Measurements from ENCODE around the gene HMGN4. TPM values are rescaled to one million over a fixed set of nuclear protein-coding genes. Genes with fewer than 3 reads are reported as not detected.
"Not testable (repeated sequence)": the region's sequence is repeated elsewhere in the genome, so short reads cannot be mapped to it uniquely, and the experiment has no call there.

The HMGN4 gene
- total RNA-seq, 2 experiments from 2014 or later, result 108 to 109 TPM

DNA sequence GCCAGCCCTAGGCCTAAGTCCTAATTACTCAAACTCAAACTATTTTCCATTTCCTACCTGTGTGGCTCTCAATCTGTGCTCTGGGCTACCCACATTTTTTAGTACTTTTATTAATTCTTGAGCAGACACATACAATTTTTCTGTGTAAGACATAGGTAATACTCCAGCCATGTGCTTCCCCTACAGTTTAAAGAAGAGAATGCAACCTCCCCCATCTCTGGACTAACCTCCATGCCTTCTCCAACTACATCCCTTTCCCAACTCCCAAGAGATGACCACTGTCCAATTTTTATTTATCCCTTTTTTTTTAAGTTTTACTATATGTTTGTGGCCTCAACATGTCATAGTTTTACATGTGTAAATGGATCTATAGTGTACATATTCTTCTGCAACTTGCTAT lies 5.8 kb downstream of the HMGN4 start:
- Mint-ChIP-seq H3K36me3 (ENCODE audit: low read depth) (peaks cover 61% of the 10 kb centered on the region), H3K9me3 (no peaks in the 10 kb centered on the region), H3K27ac (no peak overlapping the region), H3K4me1 (peaks cover 44% of the 10 kb centered on the region), H3K27me3 (no peaks in the 10 kb centered on the region), H3K4me3 (no peak overlapping the region)
- no peak for DNase-seq
- ChIA-PET POLR2A (no interaction called here), CTCF (interaction anchor here (0.7 to 1.0 kb wide), 2 partner anchors 9 to 203 kb away, joined by 3 read pairs; no protein-coding TSS in a partner anchor)

DNA sequence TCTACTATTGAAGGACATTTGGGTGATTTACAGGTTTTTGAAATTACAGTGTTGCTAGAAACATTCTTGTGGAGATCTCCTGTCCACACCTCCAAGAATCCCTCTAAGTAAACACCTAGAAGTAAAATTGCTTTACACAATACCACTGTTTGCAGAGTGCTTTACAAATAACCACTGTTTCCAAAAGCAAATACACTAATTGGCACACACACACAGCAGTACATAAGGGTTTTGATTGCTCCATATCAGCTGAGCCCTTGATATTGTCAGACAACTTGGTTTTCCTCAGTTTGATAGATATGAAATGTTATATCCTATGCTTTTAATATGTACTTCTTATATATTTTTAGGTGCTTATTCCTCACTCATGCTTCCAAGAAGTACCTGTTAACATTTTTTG lies 6.3 kb downstream of the HMGN4 start:
- Mint-ChIP-seq H3K27me3 (no peaks in the 10 kb centered on the region), H3K4me3 (no peak overlapping the region), H3K9me3 (no peaks in the 10 kb centered on the region), H3K4me1 (peaks cover 40% of the 10 kb centered on the region), H3K27ac (peak overlapping the region; percentile 31), H3K36me3 (ENCODE audit: low read depth) (peaks cover 56% of the 10 kb centered on the region)
- no peak for DNase-seq
- ChIA-PET POLR2A (no interaction called here), CTCF (interaction anchor here (0.9 kb wide), 1 partner anchor 12 kb away, joined by 3 read pairs; no protein-coding TSS in a partner anchor)

DNA sequence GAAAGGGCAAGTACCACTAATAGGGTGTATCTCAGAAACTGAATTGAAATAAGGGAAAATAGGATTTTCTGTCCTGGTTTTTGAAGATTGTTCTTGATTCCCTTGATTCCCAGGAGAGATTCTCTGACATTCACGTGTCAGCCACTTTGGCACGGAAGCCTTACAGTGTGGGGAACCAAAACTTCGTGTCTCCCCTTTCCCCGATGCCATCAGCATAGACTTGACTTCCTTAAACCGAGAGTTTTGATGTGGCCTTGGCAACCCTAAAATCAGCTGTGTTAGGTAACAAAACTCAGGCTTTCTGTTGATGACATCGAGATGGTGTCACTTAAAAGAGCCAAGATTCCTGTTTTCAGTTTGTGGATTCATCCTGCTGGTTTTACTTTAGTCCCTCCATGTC lies 7.5 kb downstream of the HMGN4 start:
- Mint-ChIP-seq H3K4me3 (no peak overlapping the region), H3K36me3 (ENCODE audit: low read depth) (peaks cover 48% of the 10 kb centered on the region), H3K27ac (no peak overlapping the region), H3K9me3 (no peaks in the 10 kb centered on the region), H3K4me1 (peaks cover 41% of the 10 kb centered on the region), H3K27me3 (no peaks in the 10 kb centered on the region)
- CTCF ChIA-PET, result interaction anchor here (0.5 kb wide), 1 partner anchor 279 kb away, joined by 3 read pairs; no protein-coding TSS in a partner anchor
- POLR2A ChIA-PET, result interaction anchor here (0.5 kb wide), 1 partner anchor 282 kb away, joined by 3 read pairs; no protein-coding TSS in a partner anchor
- DNase-seq, result no peak

DNA sequence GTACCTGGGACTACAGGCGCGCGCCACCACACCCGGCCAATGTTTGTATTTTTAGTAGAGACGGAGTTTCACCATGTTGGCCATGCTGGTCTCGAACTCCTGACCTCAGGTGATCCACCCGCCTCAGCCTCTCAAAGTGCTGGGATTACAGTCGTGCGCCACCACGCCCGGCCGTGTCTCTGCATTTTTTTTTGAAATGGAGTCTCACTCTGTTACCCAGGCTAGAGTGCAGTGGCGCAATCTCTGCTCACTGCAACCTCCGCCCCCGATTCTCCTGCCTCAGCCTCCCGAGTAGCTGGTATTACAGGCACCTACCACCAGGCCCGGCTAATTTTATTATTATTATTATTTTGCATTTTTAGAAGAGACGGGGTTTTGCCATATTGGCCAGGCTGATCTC lies 9.2 kb downstream of the HMGN4 start:
- H3K36me3 Mint-ChIP-seq (ENCODE audit: low read depth), result peaks cover 38% of the 10 kb centered on the region
- H3K9me3 Mint-ChIP-seq, H3K4me3 Mint-ChIP-seq, H3K27ac Mint-ChIP-seq, H3K27me3 Mint-ChIP-seq, DNase-seq: not testable (repeated sequence)
- CTCF ChIA-PET, result interaction anchor here (1.1 kb wide), 1 partner anchor 9 kb away, joined by 5 read pairs; the partner anchor contains the start of gene HMGN4
- POLR2A ChIA-PET, result interaction anchor here (2.2 to 2.4 kb wide), 2 partner anchors 9 to 14 kb away, joined by 8 to 17 read pairs; partner anchors contain the start of gene HMGN4
- H3K4me1 Mint-ChIP-seq, result peaks cover 33% of the 10 kb centered on the region

DNA sequence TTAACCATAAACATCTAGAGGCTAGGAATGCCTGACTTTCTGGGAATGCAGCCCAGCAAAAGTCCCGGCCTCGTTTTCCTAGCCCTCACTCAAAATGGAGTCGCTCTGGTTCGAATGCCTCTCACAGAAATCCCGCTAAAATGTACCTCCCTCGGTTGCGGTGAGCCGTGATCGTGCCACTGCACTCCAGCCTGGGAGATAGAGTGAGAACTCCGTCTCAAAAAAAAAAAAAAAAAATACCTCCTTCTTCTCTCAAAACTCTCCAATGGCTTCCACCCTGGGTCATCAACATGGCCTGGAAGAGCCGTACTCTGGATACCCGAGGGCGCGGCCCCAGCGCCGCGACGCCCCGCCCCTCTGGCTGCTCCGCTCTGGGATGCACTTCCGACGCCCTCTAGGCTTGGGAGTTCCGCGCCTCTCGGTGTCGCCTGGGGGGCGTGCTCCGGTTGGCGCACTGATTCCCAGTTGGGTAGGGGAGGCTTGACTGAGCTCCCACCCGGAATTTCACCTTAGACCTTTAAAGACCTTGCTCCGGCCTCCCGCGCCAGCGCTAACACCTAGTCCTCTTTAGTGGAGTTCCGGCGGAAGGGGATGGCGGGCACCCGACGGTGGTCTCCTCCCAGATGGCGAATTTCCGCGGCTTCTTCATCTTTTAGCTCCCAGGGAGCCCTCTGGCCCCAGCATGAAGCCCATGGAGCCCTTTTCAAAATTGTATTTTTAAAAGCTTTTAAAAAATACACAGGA lies 12.3 kb downstream of the HMGN4 start:
- POLR2A ChIA-PET, result interaction anchor here (1.0 to 2.0 kb wide), 4 partner anchors 8 to 76 kb away, joined by 3 to 16 read pairs (median 6); partner anchors contain the start of gene HMGN4
- Mint-ChIP-seq H3K4me1 (peaks cover 20% of the 10 kb centered on the region), H3K36me3 (ENCODE audit: low read depth) (peaks cover 17% of the 10 kb centered on the region), H3K27ac (peak overlapping the region; percentile 58), H3K4me3 (peak overlapping the region; percentile 84), H3K9me3 (no peaks in the 10 kb centered on the region), H3K27me3 (no peaks in the 10 kb centered on the region)
- CTCF ChIA-PET, result interaction anchor here (0.7 to 1.9 kb wide), 5 partner anchors 8 to 927 kb away, joined by 3 to 10 read pairs (median 4); partner anchors contain the start of gene HMGN4
- DNase-seq, result peak; percentile 48

DNA sequence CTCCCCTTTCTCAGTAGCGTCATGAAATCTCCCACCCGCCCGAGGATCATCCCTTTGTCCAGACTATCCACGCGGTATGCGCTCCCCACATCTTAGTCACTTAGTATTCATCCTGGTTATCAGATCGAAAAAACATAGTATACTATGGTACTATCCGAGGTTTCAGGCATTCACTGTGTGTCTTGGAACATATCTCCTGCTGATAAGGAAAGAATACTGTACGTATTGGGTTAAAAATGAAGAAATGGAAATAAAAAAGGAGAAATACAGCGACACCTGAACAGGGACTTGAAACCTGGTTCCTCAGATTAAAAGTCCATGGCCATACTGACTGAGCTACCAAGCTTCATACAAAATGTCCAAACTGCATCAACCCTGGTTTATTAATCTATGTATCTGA lies 14.0 kb downstream of the HMGN4 start:
- Mint-ChIP-seq H3K9me3 (no peaks in the 10 kb centered on the region), H3K27me3 (no peaks in the 10 kb centered on the region), H3K4me1 (peaks cover 27% of the 10 kb centered on the region), H3K27ac (no peak overlapping the region), H3K36me3 (ENCODE audit: low read depth) (no peaks in the 10 kb centered on the region), H3K4me3 (no peak overlapping the region)
- no peak for DNase-seq
- CTCF ChIA-PET, result interaction anchor here (1.1 to 3.0 kb wide), 4 partner anchors 14 to 44 kb away, joined by 3 to 19 read pairs (median 6); partner anchors contain the start of gene HMGN4
- POLR2A ChIA-PET, result interaction anchor here (1.0 to 2.0 kb wide), 5 partner anchors 10 to 266 kb away, joined by 3 to 7 read pairs (median 4); partner anchors contain the start of gene HMGN4

DNA sequence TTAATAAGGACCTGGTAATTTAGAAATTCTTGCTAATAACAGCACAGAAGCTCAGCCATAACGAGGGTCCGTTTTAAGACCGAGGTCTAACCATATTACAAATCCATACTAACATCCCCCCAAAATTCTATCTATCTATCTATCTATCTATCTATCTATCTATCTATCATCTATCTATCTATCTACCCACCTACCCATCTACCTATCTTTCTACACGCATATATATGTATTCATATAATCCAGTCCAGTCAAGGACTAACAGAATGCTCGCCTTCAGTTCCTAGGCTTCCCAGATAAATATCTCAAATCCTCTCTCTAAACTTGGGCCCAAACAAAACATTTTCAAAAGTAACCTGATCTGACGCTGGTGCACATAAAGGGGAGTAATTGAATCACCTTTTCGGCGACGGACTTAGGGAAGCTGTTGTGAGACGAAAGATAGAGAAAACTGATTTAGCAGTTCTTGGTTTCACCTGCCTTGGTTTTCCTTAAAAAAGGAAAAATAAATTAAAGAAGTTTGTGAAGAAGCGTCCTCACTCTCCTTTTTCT lies 14.5 kb downstream of the HMGN4 start:
- Mint-ChIP-seq H3K36me3 (ENCODE audit: low read depth) (no peaks in the 10 kb centered on the region), H3K27ac (no peak overlapping the region), H3K4me1 (peaks cover 27% of the 10 kb centered on the region), H3K27me3 (no peaks in the 10 kb centered on the region), H3K9me3 (no peaks in the 10 kb centered on the region), H3K4me3 (no peak overlapping the region)
- CTCF ChIA-PET, result interaction anchor here (0.5 to 3.0 kb wide), 5 partner anchors 9 to 43 kb away, joined by 3 to 19 read pairs (median 4); partner anchors contain the start of gene HMGN4
- POLR2A ChIA-PET, result interaction anchor here (1.0 to 4.3 kb wide), 9 partner anchors 11 to 267 kb away, joined by 3 to 39 read pairs (median 4); partner anchors contain the start of gene HMGN4
- no peak for DNase-seq

DNA sequence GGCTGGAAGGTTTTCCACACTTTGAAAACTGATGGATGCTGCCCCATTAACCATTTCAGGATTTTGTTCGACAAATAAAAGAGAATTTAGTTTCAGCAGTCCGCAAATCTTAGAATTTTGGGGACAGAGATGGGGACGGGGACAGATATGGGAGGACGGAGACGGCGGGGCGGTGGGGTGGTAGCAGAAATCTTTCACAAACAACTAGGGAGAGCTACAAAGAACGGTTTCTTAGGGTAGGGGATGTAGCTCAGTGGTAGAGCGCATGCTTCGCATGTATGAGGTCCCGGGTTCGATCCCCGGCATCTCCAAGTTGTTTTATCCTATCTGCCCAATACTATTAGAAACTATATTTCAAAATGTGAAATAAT lies 15.1 kb downstream of the HMGN4 start:
- no peaks in the 10 kb centered on the region for H3K9me3 Mint-ChIP-seq
- peak; percentile 80 for DNase-seq
- ChIA-PET POLR2A (interaction anchor here (1.0 to 4.3 kb wide), 9 partner anchors 10 to 356 kb away, joined by 3 to 39 read pairs (median 4); partner anchors contain the start of gene HMGN4), CTCF (interaction anchor here (0.5 to 3.0 kb wide), 9 partner anchors 9 to 212 kb away, joined by 3 to 19 read pairs (median 4); partner anchors contain the start of gene HMGN4)
- H3K36me3 Mint-ChIP-seq (ENCODE audit: low read depth), result no peaks in the 10 kb centered on the region
- no peaks in the 10 kb centered on the region for H3K27me3 Mint-ChIP-seq
- no peak overlapping the region for H3K4me3 Mint-ChIP-seq
- no peak overlapping the region for H3K27ac Mint-ChIP-seq
- H3K4me1 Mint-ChIP-seq, result peaks cover 27% of the 10 kb centered on the region

DNA sequence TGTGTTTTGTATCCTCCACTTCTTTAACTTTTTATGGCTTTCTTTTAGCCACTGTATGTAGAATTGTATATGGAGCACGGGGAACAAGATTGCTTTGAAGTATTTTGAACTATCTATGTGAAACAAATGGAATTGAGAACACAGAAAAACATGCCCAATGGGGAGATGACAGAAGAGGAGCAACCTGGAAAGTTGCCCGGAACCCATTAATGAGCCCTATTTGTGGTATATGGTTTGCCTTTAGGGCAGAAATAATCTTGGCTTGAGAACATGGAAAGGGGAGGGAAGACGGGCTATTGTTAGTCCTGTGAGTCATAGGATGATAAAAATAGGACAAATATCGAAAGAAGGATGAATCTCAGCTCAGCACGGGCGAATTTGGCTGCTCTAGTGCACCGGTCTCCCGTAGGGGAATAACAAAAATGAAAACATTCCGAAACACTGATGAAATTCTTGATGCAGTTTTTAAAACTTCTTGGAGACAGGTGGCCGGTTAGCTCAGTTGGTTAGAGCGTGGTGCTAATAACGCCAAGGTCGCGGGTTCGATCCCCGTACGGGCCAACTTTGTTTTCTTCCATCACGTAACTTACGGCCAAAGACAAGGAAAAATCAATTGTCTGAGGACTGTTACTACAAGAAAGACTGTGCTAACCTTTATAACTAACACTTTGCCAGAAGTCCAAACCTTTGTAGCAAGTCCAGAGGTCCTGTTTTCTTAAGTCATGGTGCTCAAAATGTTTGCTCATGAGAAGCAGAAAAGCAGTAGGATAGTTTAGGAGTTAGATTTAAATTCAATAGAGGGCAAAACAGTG lies 15.7 kb downstream of the HMGN4 start:
- ChIA-PET POLR2A (interaction anchor here (0.9 to 4.3 kb wide), 10 partner anchors 10 to 356 kb away, joined by 3 to 39 read pairs (median 4); partner anchors contain the start of gene HMGN4), CTCF (interaction anchor here (0.7 to 3.0 kb wide), 12 partner anchors 10 to 269 kb away, joined by 3 to 19 read pairs (median 4); partner anchors contain the start of gene HMGN4)
- DNase-seq, result peak; percentile 85
- H3K36me3 Mint-ChIP-seq (ENCODE audit: low read depth), result no peaks in the 10 kb centered on the region
- no peaks in the 10 kb centered on the region for H3K27me3 Mint-ChIP-seq
- no peak overlapping the region for H3K27ac Mint-ChIP-seq
- no peak overlapping the region for H3K4me3 Mint-ChIP-seq
- no peaks in the 10 kb centered on the region for H3K9me3 Mint-ChIP-seq
- H3K4me1 Mint-ChIP-seq, result peaks cover 26% of the 10 kb centered on the region

DNA sequence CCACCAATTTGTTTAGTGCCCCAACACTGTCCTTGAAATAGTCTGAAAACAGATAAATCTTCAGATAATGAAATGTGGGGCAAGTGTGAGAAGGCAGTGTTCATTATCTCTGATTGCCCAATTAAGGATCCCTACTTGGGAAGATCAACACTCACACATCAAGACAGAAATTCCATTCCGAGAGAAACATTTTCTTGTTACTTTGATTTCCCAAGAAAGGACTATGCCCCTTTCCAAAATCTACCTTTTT lies 16.2 kb downstream of the HMGN4 start:
- H3K36me3 Mint-ChIP-seq (ENCODE audit: low read depth), result no peaks in the 10 kb centered on the region
- ChIA-PET POLR2A (interaction anchor here (0.9 to 4.3 kb wide), 9 partner anchors 15 to 357 kb away, joined by 3 to 39 read pairs (median 3); partner anchors contain the start of gene HMGN4), CTCF (interaction anchor here (0.9 to 3.0 kb wide), 8 partner anchors 10 to 269 kb away, joined by 3 to 19 read pairs (median 4); partner anchors contain the start of gene HMGN4)
- H3K27ac Mint-ChIP-seq, result no peak overlapping the region
- H3K4me3 Mint-ChIP-seq, result no peak overlapping the region
- H3K9me3 Mint-ChIP-seq, result no peaks in the 10 kb centered on the region
- H3K4me1 Mint-ChIP-seq, result peaks cover 26% of the 10 kb centered on the region
- DNase-seq, result no peak
- H3K27me3 Mint-ChIP-seq, result no peaks in the 10 kb centered on the region

DNA sequence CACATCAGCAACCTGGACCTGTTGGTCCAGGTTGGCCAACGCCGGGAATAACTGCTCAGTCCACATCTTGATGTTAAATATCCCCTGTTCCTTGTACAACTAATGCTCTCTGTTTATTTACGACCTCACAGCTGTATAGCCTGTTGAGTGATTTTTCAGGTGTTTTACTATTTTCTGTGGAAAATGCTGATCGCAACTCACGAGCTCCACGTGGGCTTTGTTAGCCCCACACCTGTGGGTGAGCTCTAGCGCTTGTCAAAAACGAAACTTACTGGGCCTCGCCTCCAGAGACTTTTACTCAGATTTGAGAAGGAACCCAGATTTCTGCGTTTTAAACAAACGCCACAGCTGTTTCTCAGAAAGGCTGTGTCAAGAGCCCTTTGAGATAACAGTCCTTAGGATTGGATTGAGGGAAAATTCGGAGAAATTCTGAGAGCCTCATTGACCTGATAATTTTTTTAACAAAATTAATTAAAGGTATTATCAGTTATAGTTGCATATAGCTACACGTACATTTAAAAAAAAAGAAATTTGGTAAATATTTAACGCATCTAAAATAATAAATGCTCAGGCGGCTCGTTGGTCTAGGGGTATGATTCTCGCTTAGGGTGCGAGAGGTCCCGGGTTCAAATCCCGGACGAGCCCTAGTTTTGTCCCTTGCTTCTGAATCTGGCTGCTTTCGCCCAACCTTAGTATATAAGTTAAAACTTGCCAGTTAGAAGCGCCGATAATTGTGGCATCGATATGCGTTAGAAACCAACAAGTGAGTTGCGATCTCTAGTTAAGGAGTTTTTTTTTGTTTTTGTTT lies 16.7 kb downstream of the HMGN4 start:
- peak overlapping the region; percentile 1 for H3K27ac Mint-ChIP-seq
- DNase-seq, result peak; percentile 64
- POLR2A ChIA-PET, result interaction anchor here (0.9 to 4.3 kb wide), 7 partner anchors 14 to 338 kb away, joined by 3 to 39 read pairs (median 6); partner anchors contain the start of gene HMGN4
- no peaks in the 10 kb centered on the region for H3K27me3 Mint-ChIP-seq
- H3K9me3 Mint-ChIP-seq, result no peaks in the 10 kb centered on the region
- CTCF ChIA-PET, result interaction anchor here (1.0 to 3.0 kb wide), 7 partner anchors 13 to 270 kb away, joined by 3 to 19 read pairs (median 4); partner anchors contain the start of gene HMGN4
- H3K4me1 Mint-ChIP-seq, result peaks cover 21% of the 10 kb centered on the region
- no peaks in the 10 kb centered on the region for H3K36me3 Mint-ChIP-seq (ENCODE audit: low read depth)
- peak overlapping the region; percentile 44 for H3K4me3 Mint-ChIP-seq
